Islet precursor cell (in vitro differentiated cells): ENCODE data around the gene PTPA.
"Not testable (repeated sequence)": the region's sequence is repeated elsewhere in the genome, so short reads cannot be mapped to it uniquely, and the experiment has no call there.

Experiments
- DNase-seq: peaks from one replicate; pipeline ENCODE4 v3.0.0-alpha.2; 2018

The PTPA gene

GRCh38 chr9:129109952-129110739 lies 1.1 kb upstream of the PTPA start:
- no peak for DNase-seq

- peak; percentile 71 for DNase-seq
Observed at GRCh38 chr9:129111528-129112151, 425 bp downstream of the PTPA start.

GRCh38 chr9:129112526-129112925 lies 1.3 kb downstream of the PTPA start:
- not testable (repeated sequence) for DNase-seq

GRCh38 chr9:129113645-129114304 lies 2.6 kb downstream of the PTPA start:
- no peak for DNase-seq

GRCh38 chr9:129118799-129119198 lies 7.6 kb downstream of the PTPA start:
- no peak for DNase-seq

- no peak for DNase-seq
Observed at GRCh38 chr9:129121483-129121882, 10.3 kb downstream of the PTPA start.

- no peak for DNase-seq
Observed at GRCh38 chr9:129122133-129122532, 10.9 kb downstream of the PTPA start.

- DNase-seq = not testable (repeated sequence)
Observed at GRCh38 chr9:129122976-129123375, 11.8 kb downstream of the PTPA start.

- DNase-seq = no peak
Observed at GRCh38 chr9:129124506-129125069, 13.4 kb downstream of the PTPA start.

GRCh38 chr9:129125478-129125877 lies 14.3 kb downstream of the PTPA start:
- no peak for DNase-seq

GRCh38 chr9:129126749-129127618 lies 15.8 kb downstream of the PTPA start:
- DNase-seq = no peak

GRCh38 chr9:129128689-129129088 lies 17.5 kb downstream of the PTPA start:
- DNase-seq = no peak

- not testable (repeated sequence) for DNase-seq
Observed at GRCh38 chr9:129130271-129130670, 19.1 kb downstream of the PTPA start.

- DNase-seq = no peak
Observed at GRCh38 chr9:129130791-129131190, 19.6 kb downstream of the PTPA start.

- DNase-seq = peak; percentile 84
Observed at GRCh38 chr9:129131300-129132145, 20.3 kb downstream of the PTPA start.

- DNase-seq = no peak
Observed at GRCh38 chr9:129133082-129133481, 21.9 kb downstream of the PTPA start.

GRCh38 chr9:129135476-129135875 lies 24.3 kb downstream of the PTPA start:
- DNase-seq = no peak

- DNase-seq = no peak
Observed at GRCh38 chr9:129136446-129137035, 25.3 kb downstream of the PTPA start.

- no peak for DNase-seq
Observed at GRCh38 chr9:129137292-129138143, 26.3 kb downstream of the PTPA start.

GRCh38 chr9:129138144-129138462 lies 26.9 kb downstream of the PTPA start:
- no peak for DNase-seq
